ENCODE measurements around the gene WBP2.

DNA sequence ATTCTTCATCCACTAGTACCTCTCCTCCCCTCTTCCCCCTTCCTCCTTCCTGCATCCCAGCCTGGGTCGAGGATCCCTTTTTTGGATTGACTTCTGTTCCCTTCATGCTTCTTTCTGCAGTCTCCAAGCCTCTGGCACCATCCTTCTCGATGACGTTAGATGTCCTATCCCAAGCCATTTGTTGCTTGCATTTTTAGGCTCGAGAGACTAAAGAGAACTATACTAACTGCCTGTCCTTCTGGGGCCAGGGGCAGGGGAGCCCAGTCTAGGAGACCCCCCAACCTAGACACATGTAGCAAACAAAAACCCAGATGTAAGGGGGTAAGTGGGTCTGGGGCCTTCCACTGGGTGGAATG, 46.6 kb downstream of the WBP2 start:
- TF ChIP-seq, protein P1, sequence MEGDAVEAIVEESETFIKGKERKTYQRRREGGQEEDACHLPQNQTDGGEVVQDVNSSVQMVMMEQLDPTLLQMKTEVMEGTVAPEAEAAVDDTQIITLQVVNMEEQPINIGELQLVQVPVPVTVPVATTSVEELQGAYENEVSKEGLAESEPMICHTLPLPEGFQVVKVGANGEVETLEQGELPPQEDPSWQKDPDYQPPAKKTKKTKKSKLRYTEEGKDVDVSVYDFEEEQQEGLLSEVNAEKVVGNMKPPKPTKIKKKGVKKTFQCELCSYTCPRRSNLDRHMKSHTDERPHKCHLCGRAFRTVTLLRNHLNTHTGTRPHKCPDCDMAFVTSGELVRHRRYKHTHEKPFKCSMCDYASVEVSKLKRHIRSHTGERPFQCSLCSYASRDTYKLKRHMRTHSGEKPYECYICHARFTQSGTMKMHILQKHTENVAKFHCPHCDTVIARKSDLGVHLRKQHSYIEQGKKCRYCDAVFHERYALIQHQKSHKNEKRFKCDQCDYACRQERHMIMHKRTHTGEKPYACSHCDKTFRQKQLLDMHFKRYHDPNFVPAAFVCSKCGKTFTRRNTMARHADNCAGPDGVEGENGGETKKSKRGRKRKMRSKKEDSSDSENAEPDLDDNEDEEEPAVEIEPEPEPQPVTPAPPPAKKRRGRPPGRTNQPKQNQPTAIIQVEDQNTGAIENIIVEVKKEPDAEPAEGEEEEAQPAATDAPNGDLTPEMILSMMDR (IDR thresholded peaks at IDR 0.05; ENCODE audit: insufficient read depth, low read length, poor library complexity, severe bottlenecking) = no peak
- TF ChIP-seq EZH2phosphoT487 (conservative IDR thresholded peaks at IDR 0.05; ENCODE audit: low read length) = no peak
